Neural progenitor cell (in vitro differentiated cells): ENCODE measurements around the gene TAB2.

Source experiments
- EZH2 ChIP-seq: fragments of 200-600 bp; sonication (generic); IDR thresholded peaks from 2 replicates; pipeline ENCODE4 v1.6.1; 2017; ENCODE audit warnings: antibody characterized with exemption, mild to moderate bottlenecking, moderate library complexity
- TF ChIP-seq, protein P1 (sequence below): fragments of 200-600 bp; sonication (generic); IDR thresholded peaks from 2 replicates; pipeline ENCODE4 v1.5.1; 2017; ENCODE audit warnings: antibody characterized with exemption, mild to moderate bottlenecking

DNA sequence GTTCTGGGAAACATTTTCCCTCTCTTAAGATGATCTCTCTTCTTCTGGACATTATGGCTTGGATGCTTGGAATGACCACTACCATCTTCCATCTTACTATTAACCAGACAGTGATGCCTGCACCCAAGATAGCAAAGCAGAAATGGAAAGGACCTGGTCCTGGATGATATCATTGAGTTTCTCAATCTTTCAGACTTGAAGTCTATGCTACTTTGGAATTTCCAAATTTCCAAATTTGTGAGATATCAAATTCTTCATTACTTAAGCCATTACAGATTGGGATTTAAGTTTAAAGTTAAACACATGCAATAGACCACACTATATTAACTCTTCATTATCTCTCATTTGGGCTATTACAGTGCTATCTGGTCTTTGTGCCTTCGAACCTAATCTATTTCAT lies 3.7 kb upstream of the TAB2 start:
- TF ChIP-seq, protein P1, sequence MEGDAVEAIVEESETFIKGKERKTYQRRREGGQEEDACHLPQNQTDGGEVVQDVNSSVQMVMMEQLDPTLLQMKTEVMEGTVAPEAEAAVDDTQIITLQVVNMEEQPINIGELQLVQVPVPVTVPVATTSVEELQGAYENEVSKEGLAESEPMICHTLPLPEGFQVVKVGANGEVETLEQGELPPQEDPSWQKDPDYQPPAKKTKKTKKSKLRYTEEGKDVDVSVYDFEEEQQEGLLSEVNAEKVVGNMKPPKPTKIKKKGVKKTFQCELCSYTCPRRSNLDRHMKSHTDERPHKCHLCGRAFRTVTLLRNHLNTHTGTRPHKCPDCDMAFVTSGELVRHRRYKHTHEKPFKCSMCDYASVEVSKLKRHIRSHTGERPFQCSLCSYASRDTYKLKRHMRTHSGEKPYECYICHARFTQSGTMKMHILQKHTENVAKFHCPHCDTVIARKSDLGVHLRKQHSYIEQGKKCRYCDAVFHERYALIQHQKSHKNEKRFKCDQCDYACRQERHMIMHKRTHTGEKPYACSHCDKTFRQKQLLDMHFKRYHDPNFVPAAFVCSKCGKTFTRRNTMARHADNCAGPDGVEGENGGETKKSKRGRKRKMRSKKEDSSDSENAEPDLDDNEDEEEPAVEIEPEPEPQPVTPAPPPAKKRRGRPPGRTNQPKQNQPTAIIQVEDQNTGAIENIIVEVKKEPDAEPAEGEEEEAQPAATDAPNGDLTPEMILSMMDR: no peak
- TF ChIP-seq EZH2: no peak
